Keratinocyte (primary cell): ENCODE measurements around the gene DRC1. TPM values are rescaled to one million over a fixed set of nuclear protein-coding genes. Genes with fewer than 3 reads are reported as not detected.

ENCODE experiments used
- DNase-seq: peaks from one replicate; pipeline ENCODE4 v3.0.0-alpha.2; 2011; ENCODE audit warnings: low read depth, missing footprints, low spot score
- FAIRE-seq: peaks from 2 replicates; lab custom pipeline; 2011; peaks lifted over from hg19 to GRCh38; lab: Jason Lieb, UNC
- H2AFZ ChIP-seq: 2 replicates; pipeline ENCODE4 v1.6.0; 2012; ENCODE audit warnings: low read length, control low read depth, inconsistent platforms; ENCODE audit not compliant: control insufficient read depth
- H3K27ac ChIP-seq: 2 replicates; pipeline ENCODE4 v1.5.1; 2011; ENCODE audit warnings: low read length; ENCODE audit not compliant: control insufficient read depth, insufficient read depth
- H3K27me3 ChIP-seq: 3 replicates; pipeline ENCODE4 v1.6.0; 2011; ENCODE audit warnings: low read length; ENCODE audit not compliant: control insufficient read depth, insufficient read depth; ENCODE audit errors: extremely low read depth
- H3K36me3 ChIP-seq, 2 experiments: 2 replicates in 1 of 2; 3 replicates in 1 of 2; pipeline ENCODE4 v1.5.1; 2011; ENCODE audit warnings: low read length in 2 of 2, mild to moderate bottlenecking in 1 of 2; ENCODE audit not compliant: control insufficient read depth in 2 of 2, insufficient read depth in 2 of 2; ENCODE audit errors: extremely low read depth in 1 of 2
- H3K4me1 ChIP-seq: 3 replicates; pipeline ENCODE4 v1.5.1; 2011; ENCODE audit warnings: low read length; ENCODE audit not compliant: control insufficient read depth, insufficient read depth; ENCODE audit errors: extremely low read depth
- H3K4me2 ChIP-seq: 3 replicates; pipeline ENCODE4 v1.6.0; 2011; ENCODE audit warnings: low read depth, low read length; ENCODE audit not compliant: control insufficient read depth, insufficient read depth; ENCODE audit errors: extremely low read depth
- H3K4me3 ChIP-seq, 3 experiments: fragments of 200-600 bp in 1 of 3; sonication (generic) in 1 of 3; 2 replicates in 2 of 3; 3 replicates in 1 of 3; pipeline ENCODE4 v1.5.1; 2011 to 2016; ENCODE audit warnings: low read length in 3 of 3, mild to moderate bottlenecking in 3 of 3, control low read depth in 2 of 3, inconsistent platforms in 1 of 3, low read depth in 1 of 3, mixed read lengths in 1 of 3, mixed run types in 1 of 3, moderate library complexity in 1 of 3; ENCODE audit not compliant: control insufficient read depth in 2 of 3, insufficient read depth in 2 of 3; ENCODE audit errors: extremely low read depth in 1 of 3
- H3K79me2 ChIP-seq: 2 replicates; pipeline ENCODE4 v1.6.0; 2012; ENCODE audit warnings: low read length; ENCODE audit not compliant: control insufficient read depth, insufficient read depth
- H3K9ac ChIP-seq: 3 replicates; pipeline ENCODE4 v1.6.0; 2011; ENCODE audit warnings: low read length; ENCODE audit not compliant: control insufficient read depth, insufficient read depth; ENCODE audit errors: extremely low read depth
- H3K9me1 ChIP-seq: 3 replicates; pipeline ENCODE4 v1.6.0; 2011; ENCODE audit warnings: low read length; ENCODE audit not compliant: control insufficient read depth, insufficient read depth; ENCODE audit errors: extremely low read depth
- H3K9me3 ChIP-seq: 2 replicates; pipeline ENCODE4 v1.5.1; 2012; ENCODE audit warnings: low read depth, low read length; ENCODE audit not compliant: control insufficient read depth
- H4K20me1 ChIP-seq: 3 replicates; pipeline ENCODE4 v1.6.0; 2011; ENCODE audit warnings: low read length; ENCODE audit not compliant: control insufficient read depth, insufficient read depth; ENCODE audit errors: extremely low read depth
- EZH2 ChIP-seq: IDR thresholded peaks from one replicate; pipeline ENCODE4 v1.6.1; 2012; ENCODE audit warnings: inconsistent platforms, mild to moderate bottlenecking, low read length, moderate library complexity
- dilution Hi-C: fragments of 300-500 bp; cut with MboI; formaldehyde crosslinking; loops from one replicate; pipeline ENCODE4 v1.7.0; 2020; ENCODE audit warnings: low sequenced_read_pairs; ENCODE audit not compliant: extremely low pct_ligation_motif_present
- polyA plus RNA-seq, 5 experiments: library from polyadenylated mRNA; depleted of rRNA in 3 of 5; stranded (reverse) in 3 of 5; stranded (forward) in 1 of 5; unstranded in 1 of 5; fragments of >200 nt; gene quantifications; 1 replicate in 1 of 5; 2 replicates in 3 of 5; 3 replicates in 1 of 5; pipeline versions ENCODE4 v1.2.1 to v1.2.3, GENCODE V29; 2011 to 2012; ENCODE audit warnings: missing spikeins in 2 of 5, low read depth in 1 of 5, low replicate concordance in 1 of 5
- TF ChIP-seq, protein P1 (sequence below), 3 experiments: IDR thresholded peaks in 1 of 3; conservative IDR thresholded peaks in 1 of 3; optimal IDR thresholded peaks in 1 of 3; 2 replicates in 2 of 3; 3 replicates in 1 of 3; pipeline versions ENCODE3 to v1.5.1; 2011; ENCODE audit warnings: low read length in 3 of 3, mild to moderate bottlenecking in 3 of 3, moderate library complexity in 2 of 3, control low read depth in 1 of 3, inconsistent platforms in 1 of 3; ENCODE audit not compliant: insufficient read depth in 2 of 3; ENCODE audit errors: extremely low read depth in 1 of 3

DRC1 gene
- polyA plus RNA-seq, 1 donor (not counting 4 experiments of a cell fraction or from before 2014, with no cell fraction given): not detected

DNA sequence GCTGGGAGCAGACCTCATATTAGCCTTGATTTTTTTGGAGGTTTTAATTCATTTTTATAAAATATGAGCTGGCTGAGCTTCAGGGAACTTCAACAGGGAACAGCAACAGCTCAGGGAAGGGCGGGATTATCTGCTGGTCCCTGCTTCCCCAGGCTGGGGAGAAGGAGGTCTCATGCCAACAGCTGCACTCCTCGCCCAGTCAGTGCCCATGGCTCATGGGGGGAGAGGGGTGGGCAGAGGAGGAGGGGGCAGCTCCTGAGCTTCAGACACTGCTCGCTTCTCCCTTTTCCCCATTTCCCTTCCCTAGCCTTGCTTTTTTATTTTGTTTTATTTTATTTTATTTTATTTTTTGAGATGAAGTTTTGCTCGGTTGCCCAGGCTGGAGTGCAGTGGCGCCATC lies 76.6 kb downstream of the DRC1 start:
- Histone ChIP-seq H3K9me3 (no peaks in the 10 kb centered on the region), H3K4me1 (no peaks in the 10 kb centered on the region), H3K4me3 (no peak overlapping the region), H3K4me2 (no peak overlapping the region), H3K27me3 (no peaks in the 10 kb centered on the region), H3K79me2 (no peaks in the 10 kb centered on the region), H3K36me3 (no peaks in the 10 kb centered on the region), H4K20me1 (no peaks in the 10 kb centered on the region), H3K9ac (no peak overlapping the region), H3K9me1 (no peaks in the 10 kb centered on the region), H3K27ac (no peak overlapping the region), H2AFZ (no peak overlapping the region)
- DNase-seq: no peak
- dilution Hi-C loops: no loop called here
- no peak for FAIRE-seq
- no peak for TF ChIP-seq EZH2
- TF ChIP-seq, protein P1, sequence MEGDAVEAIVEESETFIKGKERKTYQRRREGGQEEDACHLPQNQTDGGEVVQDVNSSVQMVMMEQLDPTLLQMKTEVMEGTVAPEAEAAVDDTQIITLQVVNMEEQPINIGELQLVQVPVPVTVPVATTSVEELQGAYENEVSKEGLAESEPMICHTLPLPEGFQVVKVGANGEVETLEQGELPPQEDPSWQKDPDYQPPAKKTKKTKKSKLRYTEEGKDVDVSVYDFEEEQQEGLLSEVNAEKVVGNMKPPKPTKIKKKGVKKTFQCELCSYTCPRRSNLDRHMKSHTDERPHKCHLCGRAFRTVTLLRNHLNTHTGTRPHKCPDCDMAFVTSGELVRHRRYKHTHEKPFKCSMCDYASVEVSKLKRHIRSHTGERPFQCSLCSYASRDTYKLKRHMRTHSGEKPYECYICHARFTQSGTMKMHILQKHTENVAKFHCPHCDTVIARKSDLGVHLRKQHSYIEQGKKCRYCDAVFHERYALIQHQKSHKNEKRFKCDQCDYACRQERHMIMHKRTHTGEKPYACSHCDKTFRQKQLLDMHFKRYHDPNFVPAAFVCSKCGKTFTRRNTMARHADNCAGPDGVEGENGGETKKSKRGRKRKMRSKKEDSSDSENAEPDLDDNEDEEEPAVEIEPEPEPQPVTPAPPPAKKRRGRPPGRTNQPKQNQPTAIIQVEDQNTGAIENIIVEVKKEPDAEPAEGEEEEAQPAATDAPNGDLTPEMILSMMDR (optimal IDR thresholded peaks at IDR 0.05 in 1 of 3, IDR thresholded peaks at IDR 0.05 in 1 of 3, conservative IDR thresholded peaks at IDR 0.05 in 1 of 3; ENCODE audit: extremely low read depth in 1 of 3, insufficient read depth in 2 of 3, low read length in 3 of 3): no peak

- Histone ChIP-seq H3K79me2 (no peaks in the 10 kb centered on the region), H3K27me3 (peaks cover 1% of the 10 kb centered on the region), H3K9ac (no peak overlapping the region), H3K4me1 (no peaks in the 10 kb centered on the region), H3K27ac (no peak overlapping the region), H3K9me1 (no peaks in the 10 kb centered on the region), H3K4me2 (no peak overlapping the region), H2AFZ (no peak overlapping the region), H3K36me3 (no peaks in the 10 kb centered on the region), H3K4me3 (no peak overlapping the region), H4K20me1 (no peaks in the 10 kb centered on the region), H3K9me3 (no peaks in the 10 kb centered on the region)
- TF ChIP-seq EZH2: no peak
- TF ChIP-seq, protein P1 (optimal IDR thresholded peaks at IDR 0.05 in 1 of 3, IDR thresholded peaks at IDR 0.05 in 1 of 3, conservative IDR thresholded peaks at IDR 0.05 in 1 of 3; ENCODE audit: extremely low read depth in 1 of 3, insufficient read depth in 2 of 3, low read length in 3 of 3): no peak
- FAIRE-seq (no peak), DNase-seq (no peak)
- dilution Hi-C loops: no loop called here
Observed at GRCh38 chr2:26479131-26479788, 77.5 kb downstream of the DRC1 start.
